Trophoblast cell (in vitro differentiated cells and primary cell): ENCODE results near the gene PLET1.

Experiments
- DNase-seq, 2 donors: peaks; one replicate each; pipeline ENCODE4 v3.0.0-alpha.2; 2016
- H2AFZ ChIP-seq: 2 replicates; pipeline ENCODE4 v1.6.1; 2013; ENCODE audit warnings: low read length, moderate library complexity, mild to moderate bottlenecking; ENCODE audit not compliant: insufficient read depth, poor library complexity
- H2AK5ac ChIP-seq: 2 replicates; pipeline ENCODE4 v1.6.1; 2013; ENCODE audit warnings: mild to moderate bottlenecking, low read length
- H2BK120ac ChIP-seq: 2 replicates; pipeline ENCODE4 v1.6.1; 2013; ENCODE audit warnings: low read length, mild to moderate bottlenecking, moderate library complexity; ENCODE audit not compliant: insufficient read depth, poor library complexity
- H2BK12ac ChIP-seq: 2 replicates; pipeline ENCODE4 v1.6.1; 2013; ENCODE audit warnings: mild to moderate bottlenecking, low read length, moderate library complexity
- H2BK5ac ChIP-seq: 2 replicates; pipeline ENCODE4 v1.6.1; 2013; ENCODE audit warnings: low read length, low read depth, moderate library complexity, mild to moderate bottlenecking; ENCODE audit not compliant: poor library complexity
- H3K14ac ChIP-seq: 2 replicates; pipeline ENCODE4 v1.6.1; 2013; ENCODE audit warnings: mild to moderate bottlenecking, low read length
- H3K18ac ChIP-seq: 2 replicates; pipeline ENCODE4 v1.6.1; 2013; ENCODE audit warnings: mild to moderate bottlenecking, low read length
- H3K23ac ChIP-seq: 2 replicates; pipeline ENCODE4 v1.6.1; 2013; ENCODE audit warnings: low read length
- H3K27ac ChIP-seq: 2 replicates; pipeline ENCODE4 v1.5.1; 2013; ENCODE audit warnings: low read depth, mild to moderate bottlenecking, inconsistent platforms, low read length, moderate library complexity
- H3K27me3 ChIP-seq: 2 replicates; pipeline ENCODE4 v1.6.1; 2013; ENCODE audit warnings: inconsistent platforms, mild to moderate bottlenecking, low read length, moderate library complexity; ENCODE audit not compliant: insufficient read depth
- H3K36me3 ChIP-seq, 2 experiments: 1 replicate in 1 of 2; 2 replicates in 1 of 2; pipeline ENCODE4 v1.6.1; 2013; ENCODE audit warnings: low read length in 2 of 2, mild to moderate bottlenecking in 2 of 2, moderate library complexity in 1 of 2; ENCODE audit not compliant: insufficient read depth in 2 of 2, control insufficient read depth in 1 of 2
- H3K4ac ChIP-seq: 2 replicates; pipeline ENCODE4 v1.6.1; 2013; ENCODE audit warnings: low read depth, mild to moderate bottlenecking, low read length, moderate library complexity
- H3K4me1 ChIP-seq, 2 experiments: 1 replicate in 1 of 2; 2 replicates in 1 of 2; pipeline ENCODE4 v1.6.1; 2013; ENCODE audit warnings: low read length in 2 of 2, mild to moderate bottlenecking in 2 of 2, moderate library complexity in 1 of 2; ENCODE audit not compliant: insufficient read depth in 2 of 2, control insufficient read depth in 1 of 2
- H3K4me2 ChIP-seq: 2 replicates; pipeline ENCODE4 v1.6.1; 2013; ENCODE audit warnings: inconsistent platforms, mild to moderate bottlenecking, low read length, moderate library complexity
- H3K4me3 ChIP-seq: 2 replicates; pipeline ENCODE4 v1.5.1; 2013; ENCODE audit warnings: mild to moderate bottlenecking, low read depth, low read length, inconsistent platforms
- H3K79me1 ChIP-seq: one replicate; pipeline ENCODE4 v1.6.1; 2013; ENCODE audit warnings: low read length
- H3K79me2 ChIP-seq: 2 replicates; pipeline ENCODE4 v1.6.1; 2013; ENCODE audit warnings: low read length, mild to moderate bottlenecking; ENCODE audit not compliant: control insufficient read depth, insufficient read depth, poor library complexity
- H3K9ac ChIP-seq: 2 replicates; pipeline ENCODE4 v1.6.1; 2013; ENCODE audit warnings: mild to moderate bottlenecking, low read length
- H3K9me3 ChIP-seq: 2 replicates; pipeline ENCODE4 v1.6.1; 2013; ENCODE audit warnings: low read depth, mild to moderate bottlenecking, control low read depth, inconsistent platforms, low read length; ENCODE audit not compliant: insufficient read depth
- H4K12ac ChIP-seq: 2 replicates; pipeline ENCODE4 v1.6.1; 2013; ENCODE audit warnings: low read depth, mild to moderate bottlenecking, low read length, moderate library complexity
- H4K8ac ChIP-seq: 2 replicates; pipeline ENCODE4 v1.6.1; 2013; ENCODE audit warnings: low read depth, mild to moderate bottlenecking, low read length, moderate library complexity
- H4K91ac ChIP-seq: one replicate; pipeline ENCODE4 v1.6.1; 2013; ENCODE audit warnings: low read depth, mild to moderate bottlenecking, low read length, moderate library complexity
- WGBS: extraction: QIAGEN DNeasy Blood & Tissue Kit; methylation state at CpG from one replicate; pipeline ENCODE4 v1.1.7; 2013; ENCODE audit warnings: missing lambda C conversion rate; ENCODE audit not compliant: insufficient read length, insufficient coverage; ENCODE audit errors: extremely low coverage; 5-methylcytosine and 5-hydroxymethylcytosine counted together

Gene PLET1

GRCh38 chr11:112306230-112306629 lies 45.6 kb upstream of the PLET1 start:
- WGBS: no CpG with 5 or more reads among the region's 1 CpG

GRCh38 chr11:112304914-112305313 lies 44.3 kb upstream of the PLET1 start:
- Histone ChIP-seq H3K27me3 (no peaks in the 10 kb centered on the region), H4K12ac (no peak overlapping the region), H3K23ac (no peak overlapping the region), H3K18ac (no peak overlapping the region), H3K9me3 (peaks cover 4% of the 10 kb centered on the region), H3K4ac (no peak overlapping the region), H2BK120ac (no peak overlapping the region), H3K79me1 (no peaks in the 10 kb centered on the region), H3K36me3 (no peaks in the 10 kb centered on the region), H3K4me3 (no peak overlapping the region), H3K9ac (no peak overlapping the region), H3K4me1 (no peaks in the 10 kb centered on the region), H3K14ac (no peak overlapping the region), H3K27ac (no peak overlapping the region), H2AFZ (no peak overlapping the region), H2AK5ac (no peak overlapping the region), H3K79me2 (no peaks in the 10 kb centered on the region), H3K4me2 (no peak overlapping the region), H4K8ac (no peak overlapping the region), H4K91ac (no peak overlapping the region), H2BK12ac (no peak overlapping the region), H2BK5ac (no peak overlapping the region)
- DNase-seq: no peak
- no CpG with 5 or more reads among the region's 1 CpG for WGBS

More at GRCh38 chr11:112306230-112306629, 45.6 kb upstream of the PLET1 start:
- Histone ChIP-seq H3K18ac (no peak overlapping the region), H2AFZ (no peak overlapping the region), H3K27me3 (no peaks in the 10 kb centered on the region), H3K79me2 (no peaks in the 10 kb centered on the region), H3K9me3 (peaks cover 4% of the 10 kb centered on the region), H3K4me2 (no peak overlapping the region), H3K9ac (no peak overlapping the region), H4K91ac (no peak overlapping the region), H2BK120ac (no peak overlapping the region), H3K36me3 (no peaks in the 10 kb centered on the region), H3K27ac (no peak overlapping the region), H3K14ac (no peak overlapping the region), H4K12ac (no peak overlapping the region), H3K4me1 (no peaks in the 10 kb centered on the region), H3K4ac (no peak overlapping the region), H3K23ac (no peak overlapping the region), H4K8ac (no peak overlapping the region), H2BK5ac (no peak overlapping the region), H3K79me1 (no peaks in the 10 kb centered on the region), H2BK12ac (no peak overlapping the region), H3K4me3 (no peak overlapping the region), H2AK5ac (no peak overlapping the region)
- DNase-seq: no peak

DNA sequence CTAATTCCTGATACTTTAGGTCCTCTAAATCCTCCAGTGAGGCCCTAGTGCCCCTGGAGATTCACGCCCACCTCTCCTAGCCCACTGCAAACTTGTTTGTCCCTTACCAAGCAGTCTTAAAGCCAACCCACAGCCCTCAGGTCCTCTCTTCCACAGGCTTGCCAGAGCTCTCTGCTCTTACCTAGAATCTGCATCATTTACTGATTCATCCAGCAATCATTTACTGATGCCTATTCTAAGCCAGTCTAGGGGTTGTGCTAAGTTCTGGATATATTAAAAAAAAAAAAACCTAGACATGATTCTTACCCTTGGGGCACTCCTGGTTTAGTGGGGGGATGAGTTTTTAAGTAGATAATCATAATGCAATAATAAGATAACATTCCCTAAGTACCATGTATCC lies 43.0 kb upstream of the PLET1 start:
- DNase-seq: no peak
- no peaks in the 10 kb centered on the region for H3K27me3 ChIP-seq
- no peaks in the 10 kb centered on the region for H3K4me1 ChIP-seq
- no peak overlapping the region for H4K8ac ChIP-seq
- no peak overlapping the region for H3K4ac ChIP-seq
- WGBS: no CpG with 5 or more reads among the region's 1 CpG
- H2BK5ac ChIP-seq: no peak overlapping the region
- no peaks in the 10 kb centered on the region for H3K36me3 ChIP-seq
- no peak overlapping the region for H3K14ac ChIP-seq
- H2BK12ac ChIP-seq: no peak overlapping the region
- H3K23ac ChIP-seq: no peak overlapping the region
- H2BK120ac ChIP-seq: no peak overlapping the region
- no peak overlapping the region for H3K18ac ChIP-seq
- H2AK5ac ChIP-seq: no peak overlapping the region
- H4K12ac ChIP-seq: no peak overlapping the region
- no peak overlapping the region for H3K9ac ChIP-seq
- no peak overlapping the region for H3K4me3 ChIP-seq
- no peak overlapping the region for H4K91ac ChIP-seq
- no peak overlapping the region for H3K4me2 ChIP-seq
- peaks cover 1% of the 10 kb centered on the region for H3K9me3 ChIP-seq
- no peaks in the 10 kb centered on the region for H3K79me2 ChIP-seq
- H2AFZ ChIP-seq: no peak overlapping the region
- H3K27ac ChIP-seq: no peak overlapping the region
- H3K79me1 ChIP-seq: no peaks in the 10 kb centered on the region

- Histone ChIP-seq H3K36me3 (no peaks in the 10 kb centered on the region), H3K4me2 (no peak overlapping the region), H3K4ac (no peak overlapping the region), H3K4me3 (no peak overlapping the region), H2AFZ (no peak overlapping the region), H3K14ac (no peak overlapping the region), H3K23ac (no peak overlapping the region), H4K8ac (no peak overlapping the region), H3K79me1 (no peaks in the 10 kb centered on the region), H2AK5ac (no peak overlapping the region), H3K9me3 (peaks cover 1% of the 10 kb centered on the region), H3K27ac (no peak overlapping the region), H2BK12ac (no peak overlapping the region), H4K91ac (no peak overlapping the region), H3K18ac (no peak overlapping the region), H4K12ac (no peak overlapping the region), H3K4me1 (no peaks in the 10 kb centered on the region), H2BK5ac (no peak overlapping the region), H2BK120ac (no peak overlapping the region), H3K9ac (no peak overlapping the region), H3K27me3 (no peaks in the 10 kb centered on the region), H3K79me2 (no peaks in the 10 kb centered on the region)
- WGBS: no CpG with 5 or more reads among the region's 5 CpGs
- DNase-seq: no peak
Observed at GRCh38 chr11:112302226-112302868, 41.7 kb upstream of the PLET1 start.
